Measurements from ENCODE around the gene PROZ. TPM values are rescaled to one million over a fixed set of nuclear protein-coding genes. Genes with fewer than 3 reads are reported as not detected.

PROZ gene
- total RNA-seq, 1 experiment from 2014 or later = not detected

- Histone ChIP-seq H4K20me1 (ENCODE audit: low read length) (no peaks in the 10 kb centered on the region), H3K4me3 (ENCODE audit: low read length) (no peak overlapping the region), H3K27ac (ENCODE audit: low read length) (no peak overlapping the region), H3K9me3 (ENCODE audit: low read length) (no peaks in the 10 kb centered on the region), H3K27me3 (ENCODE audit: low read length) (0 out of 2 replicates have a peak, but pooled peaks cover 11% of the 10 kb centered on the region), H3F3A (ENCODE audit: low read length, unreplicated experiment) (no peaks in the 10 kb centered on the region), H3K36me3 (ENCODE audit: low read depth, low read length) (no peaks in the 10 kb centered on the region), H3K9me2 (replicated peaks; ENCODE audit: low read length) (no peaks in the 10 kb centered on the region), H3K79me2 (ENCODE audit: low read length) (no peaks in the 10 kb centered on the region), H2AFZ (ENCODE audit: low read length) (no peak overlapping the region), H3K4me1 (ENCODE audit: insufficient read depth, low read length) (no peaks in the 10 kb centered on the region), H3K9ac (ENCODE audit: low read length) (no peak overlapping the region), H3K4me2 (ENCODE audit: low read length) (no peak overlapping the region)
- BruUV-seq (replicated peaks) = no TSS peak
- DNase-seq = no peak
- no peak for ATAC-seq
- ChIA-PET CTCF (no interaction called here), POLR2A (ENCODE audit: unreplicated experiment) (no interaction called here)
- intact Hi-C loops (cut with micrococcal nuclease) = no loop called here
- TF ChIP-seq EZH2 (IDR thresholded peaks at IDR 0.05; ENCODE audit: low read length, unreplicated experiment) (no peak), CTCF (conservative IDR thresholded peaks at IDR 0.05; ENCODE audit: low read depth, low read length) (no peak)
Observed at GRCh38 chr13:113139577-113139976, 18.9 kb upstream of the PROZ start.

- CTCF ChIA-PET = no interaction called here
- H3K36me3 ChIP-seq (ENCODE audit: low read depth, low read length) = no peaks in the 10 kb centered on the region
- H3K27me3 ChIP-seq (ENCODE audit: low read length) = 0 out of 2 replicates have a peak, but pooled peaks cover 3% of the 10 kb centered on the region
- intact Hi-C loops (cut with micrococcal nuclease) = no loop called here
- H3F3A ChIP-seq (ENCODE audit: low read length, unreplicated experiment) = no peaks in the 10 kb centered on the region
- H3K27ac ChIP-seq (ENCODE audit: low read length) = no peak overlapping the region
- no peak overlapping the region for H3K9ac ChIP-seq (ENCODE audit: low read length)
- POLR2A ChIA-PET (ENCODE audit: unreplicated experiment) = no interaction called here
- DNase-seq (no peak), ATAC-seq (no peak)
- H4K20me1 ChIP-seq (ENCODE audit: low read length) = no peaks in the 10 kb centered on the region
- H2AFZ ChIP-seq (ENCODE audit: low read length) = no peak overlapping the region
- H3K9me2 ChIP-seq (replicated peaks; ENCODE audit: low read length) = no peaks in the 10 kb centered on the region
- H3K79me2 ChIP-seq (ENCODE audit: low read length) = no peaks in the 10 kb centered on the region
- no peaks in the 10 kb centered on the region for H3K9me3 ChIP-seq (ENCODE audit: low read length)
- H3K4me3 ChIP-seq (ENCODE audit: low read length) = no peak overlapping the region
- H3K4me1 ChIP-seq (ENCODE audit: insufficient read depth, low read length) = no peaks in the 10 kb centered on the region
- TF ChIP-seq EZH2phosphoT487 (IDR thresholded peaks at IDR 0.05; ENCODE audit: borderline replicate concordance, low read length) = no peak
- TF ChIP-seq CTCF (conservative IDR thresholded peaks at IDR 0.05; ENCODE audit: low read depth, low read length) = no peak
- TF ChIP-seq EZH2 (IDR thresholded peaks at IDR 0.05; ENCODE audit: low read length, unreplicated experiment) = no peak
- BruUV-seq (replicated peaks) = no TSS peak
- no peak overlapping the region for H3K4me2 ChIP-seq (ENCODE audit: low read length)
Observed at GRCh38 chr13:113140677-113141600, 17.5 kb upstream of the PROZ start.

GRCh38 chr13:113141601-113141970 is 16.9 kb upstream of the PROZ start:
- TF ChIP-seq CTCF (conservative IDR thresholded peaks at IDR 0.05; ENCODE audit: low read depth, low read length) (no peak), EZH2 (IDR thresholded peaks at IDR 0.05; ENCODE audit: low read length, unreplicated experiment) (no peak), EZH2phosphoT487 (IDR thresholded peaks at IDR 0.05; ENCODE audit: borderline replicate concordance, low read length) (no peak)
- Histone ChIP-seq H2AFZ (ENCODE audit: low read length) (no peak overlapping the region), H3F3A (ENCODE audit: low read length, unreplicated experiment) (no peaks in the 10 kb centered on the region), H3K9ac (ENCODE audit: low read length) (no peak overlapping the region), H3K4me2 (ENCODE audit: low read length) (no peak overlapping the region), H3K79me2 (ENCODE audit: low read length) (no peaks in the 10 kb centered on the region), H3K4me3 (ENCODE audit: low read length) (no peak overlapping the region), H3K36me3 (ENCODE audit: low read depth, low read length) (no peaks in the 10 kb centered on the region), H4K20me1 (ENCODE audit: low read length) (no peaks in the 10 kb centered on the region), H3K9me2 (replicated peaks; ENCODE audit: low read length) (no peaks in the 10 kb centered on the region), H3K27ac (ENCODE audit: low read length) (no peak overlapping the region), H3K9me3 (ENCODE audit: low read length) (no peaks in the 10 kb centered on the region), H3K4me1 (ENCODE audit: insufficient read depth, low read length) (no peaks in the 10 kb centered on the region), H3K27me3 (ENCODE audit: low read length) (no peaks in the 10 kb centered on the region)
- ChIA-PET POLR2A (ENCODE audit: unreplicated experiment) (no interaction called here), CTCF (no interaction called here)
- intact Hi-C loops (cut with micrococcal nuclease) = no loop called here
- no peak for ATAC-seq
- no TSS peak for BruUV-seq (replicated peaks)
- DNase-seq = no peak

Measured in PC-3 (cell line).